Measurements from ENCODE around the gene ARHGAP24. TPM values are rescaled to one million over a fixed set of nuclear protein-coding genes. Genes with fewer than 3 reads are reported as not detected.
"Not testable (repeated sequence)": the region's sequence is repeated elsewhere in the genome, so short reads cannot be mapped to it uniquely, and the experiment has no call there.

Gene ARHGAP24
- total RNA-seq, 1 donor from 2014 or later = 1.5 TPM

- H3K27ac Mint-ChIP-seq (ENCODE audit: unreplicated experiment) = no peak overlapping the region
- no peak overlapping the region for H3K4me3 Mint-ChIP-seq
- H3K9me3 Mint-ChIP-seq = no peaks in the 10 kb centered on the region
These were observed 184.8 kb downstream of the ARHGAP24 start for GRCh38 chr4:85659610-85660218.

GRCh38 chr4:85666625-85667024, 191.7 kb downstream of the ARHGAP24 start:
- H3K27ac Mint-ChIP-seq (ENCODE audit: unreplicated experiment) = not testable (repeated sequence)

More at GRCh38 chr4:85659610-85660218, 184.8 kb downstream of the ARHGAP24 start:
- no peak for DNase-seq (ENCODE audit: low read depth, low spot score)
- Mint-ChIP-seq H3K27me3 (ENCODE audit: low read depth) (no peaks in the 10 kb centered on the region), H3K4me1 (no peaks in the 10 kb centered on the region), H3K36me3 (ENCODE audit: low read depth) (no peaks in the 10 kb centered on the region)
- no peak for TF ChIP-seq CTCF (conservative IDR thresholded peaks at IDR 0.05)

GRCh38 chr4:85669204-85669603, 194.3 kb downstream of the ARHGAP24 start:
- Mint-ChIP-seq H3K36me3 (ENCODE audit: low read depth) (peaks cover 5% of the 10 kb centered on the region), H3K27me3 (ENCODE audit: low read depth) (no peaks in the 10 kb centered on the region), H3K27ac (ENCODE audit: unreplicated experiment) (no peak overlapping the region), H3K9me3 (peaks cover 15% of the 10 kb centered on the region), H3K4me3 (no peak overlapping the region), H3K4me1 (peaks cover 7% of the 10 kb centered on the region)
- DNase-seq (ENCODE audit: low read depth, low spot score) = no peak
- TF ChIP-seq CTCF (conservative IDR thresholded peaks at IDR 0.05) = no peak

More at GRCh38 chr4:85666625-85667024, 191.7 kb downstream of the ARHGAP24 start:
- H3K4me3 Mint-ChIP-seq; H3K36me3 Mint-ChIP-seq (ENCODE audit: low read depth); H3K27me3 Mint-ChIP-seq (ENCODE audit: low read depth); H3K4me1 Mint-ChIP-seq; DNase-seq (ENCODE audit: low read depth, low spot score): not testable (repeated sequence)
- H3K9me3 Mint-ChIP-seq = peaks cover 15% of the 10 kb centered on the region

- Mint-ChIP-seq H3K9me3 (peaks cover 15% of the 10 kb centered on the region), H3K27ac (ENCODE audit: unreplicated experiment) (no peak overlapping the region), H3K36me3 (ENCODE audit: low read depth) (peaks cover 5% of the 10 kb centered on the region), H3K4me1 (peaks cover 7% of the 10 kb centered on the region), H3K4me3 (no peak overlapping the region), H3K27me3 (ENCODE audit: low read depth) (no peaks in the 10 kb centered on the region)
- no peak for DNase-seq (ENCODE audit: low read depth, low spot score)
- no peak for TF ChIP-seq CTCF (conservative IDR thresholded peaks at IDR 0.05)
These were observed 195.1 kb downstream of the ARHGAP24 start for GRCh38 chr4:85669992-85670548.

- DNase-seq (ENCODE audit: low read depth, low spot score) = no peak
- Mint-ChIP-seq H3K27me3 (ENCODE audit: low read depth) (no peaks in the 10 kb centered on the region), H3K36me3 (ENCODE audit: low read depth) (peaks cover under 1% of the 10 kb centered on the region), H3K27ac (ENCODE audit: unreplicated experiment) (no peak overlapping the region), H3K4me1 (peaks cover 7% of the 10 kb centered on the region), H3K4me3 (no peak overlapping the region), H3K9me3 (peaks cover 9% of the 10 kb centered on the region)
- TF ChIP-seq CTCF (conservative IDR thresholded peaks at IDR 0.05) = no peak
These were observed 196.2 kb downstream of the ARHGAP24 start for GRCh38 chr4:85671120-85671519.

- no peak overlapping the region for H3K4me3 Mint-ChIP-seq
- peaks cover 7% of the 10 kb centered on the region for H3K4me1 Mint-ChIP-seq
- no peak overlapping the region for H3K27ac Mint-ChIP-seq (ENCODE audit: unreplicated experiment)
- no peaks in the 10 kb centered on the region for H3K27me3 Mint-ChIP-seq (ENCODE audit: low read depth)
- TF ChIP-seq CTCF (conservative IDR thresholded peaks at IDR 0.05) = no peak
- DNase-seq (ENCODE audit: low read depth, low spot score) = no peak
- H3K9me3 Mint-ChIP-seq = peaks cover 8% of the 10 kb centered on the region
- no peaks in the 10 kb centered on the region for H3K36me3 Mint-ChIP-seq (ENCODE audit: low read depth)
These were observed 197.2 kb downstream of the ARHGAP24 start for GRCh38 chr4:85672116-85672515.

Measured in neural crest cell (in vitro differentiated cells).